ENCODE measurements around the gene CFAP221.

- TF ChIP-seq CTCF (IDR thresholded peaks at IDR 0.05) (no peak), POLR2A (IDR thresholded peaks at IDR 0.05) (no peak)
These were observed 151.8 kb downstream of the CFAP221 start for GRCh38 chr2:119696005-119696404.

Measured in body of pancreas (tissue), 4 donors.